Chondrocyte (in vitro differentiated cells): ENCODE results near the gene HMCN2. TPM values are rescaled to one million over a fixed set of nuclear protein-coding genes. Genes with fewer than 3 reads are reported as not detected.

Experiments
- DNase-seq: peaks from one replicate; pipeline ENCODE4 v3.0.0; 2021; ENCODE audit warnings: mixed read lengths, low spot score
- H3K27ac Mint-ChIP-seq: one replicate; pipeline ENCODE4 v1.8.0; 2021; ENCODE audit warnings: mild to moderate bottlenecking, moderate library complexity, mixed read lengths; ENCODE audit not compliant: unreplicated experiment
- H3K27me3 Mint-ChIP-seq: 2 replicates; pipeline ENCODE4 v1.8.0; 2021; ENCODE audit warnings: low read depth, mixed read lengths
- H3K36me3 Mint-ChIP-seq: 2 replicates; pipeline ENCODE4 v1.8.0; 2021; ENCODE audit warnings: low read depth, mixed read lengths
- H3K4me1 Mint-ChIP-seq: 2 replicates; pipeline ENCODE4 v1.8.0; 2021; ENCODE audit warnings: low read depth, mild to moderate bottlenecking, mixed read lengths
- H3K4me3 Mint-ChIP-seq: one replicate; pipeline ENCODE4 v1.8.0; 2021; ENCODE audit warnings: mild to moderate bottlenecking, moderate library complexity, mixed read lengths; ENCODE audit not compliant: unreplicated experiment
- H3K9me3 Mint-ChIP-seq: 2 replicates; pipeline ENCODE4 v1.8.0; 2021; ENCODE audit warnings: low read depth, mixed read lengths
- total RNA-seq: library from RNA; stranded (reverse); gene quantifications from 3 replicates; pipeline ENCODE4 v1.2.1, GENCODE V29; 2021
- TF ChIP-seq, protein P1 (sequence below): fragments of 200-600 bp; sonication (generic); IDR thresholded peaks from 2 replicates; pipeline ENCODE4 v1.5.0; 2021; ENCODE audit warnings: antibody characterized with exemption, mild to moderate bottlenecking, moderate library complexity

Gene HMCN2
- total RNA-seq, 1 donor from 2014 or later, result 0.05 TPM

DNA sequence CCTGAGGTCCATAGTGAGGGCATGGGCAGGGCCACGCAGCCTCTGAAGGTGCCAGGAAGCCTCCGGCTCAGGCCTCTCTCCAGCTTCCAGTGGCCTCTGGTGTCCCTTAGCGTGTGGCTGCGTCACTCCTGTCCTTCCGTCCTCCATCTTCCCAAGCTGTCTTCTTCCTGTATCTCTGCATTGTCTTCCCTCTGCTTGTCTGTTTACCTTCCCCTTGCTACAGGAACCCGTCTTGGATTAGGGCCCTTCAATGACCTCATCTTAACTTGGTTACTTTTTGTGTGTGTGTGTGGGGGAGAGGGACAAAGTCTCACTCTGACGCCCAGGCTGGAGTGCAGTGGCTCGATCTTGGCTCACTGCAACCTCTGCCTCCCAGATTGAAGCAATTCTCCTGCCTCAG is 193.6 kb downstream of the HMCN2 start:
- Mint-ChIP-seq H3K36me3 (peaks cover 12% of the 10 kb centered on the region), H3K9me3 (no peaks in the 10 kb centered on the region), H3K4me3 (no peak overlapping the region), H3K27ac (no peak overlapping the region), H3K27me3 (no peaks in the 10 kb centered on the region), H3K4me1 (peaks cover under 1% of the 10 kb centered on the region)
- TF ChIP-seq, protein P1, sequence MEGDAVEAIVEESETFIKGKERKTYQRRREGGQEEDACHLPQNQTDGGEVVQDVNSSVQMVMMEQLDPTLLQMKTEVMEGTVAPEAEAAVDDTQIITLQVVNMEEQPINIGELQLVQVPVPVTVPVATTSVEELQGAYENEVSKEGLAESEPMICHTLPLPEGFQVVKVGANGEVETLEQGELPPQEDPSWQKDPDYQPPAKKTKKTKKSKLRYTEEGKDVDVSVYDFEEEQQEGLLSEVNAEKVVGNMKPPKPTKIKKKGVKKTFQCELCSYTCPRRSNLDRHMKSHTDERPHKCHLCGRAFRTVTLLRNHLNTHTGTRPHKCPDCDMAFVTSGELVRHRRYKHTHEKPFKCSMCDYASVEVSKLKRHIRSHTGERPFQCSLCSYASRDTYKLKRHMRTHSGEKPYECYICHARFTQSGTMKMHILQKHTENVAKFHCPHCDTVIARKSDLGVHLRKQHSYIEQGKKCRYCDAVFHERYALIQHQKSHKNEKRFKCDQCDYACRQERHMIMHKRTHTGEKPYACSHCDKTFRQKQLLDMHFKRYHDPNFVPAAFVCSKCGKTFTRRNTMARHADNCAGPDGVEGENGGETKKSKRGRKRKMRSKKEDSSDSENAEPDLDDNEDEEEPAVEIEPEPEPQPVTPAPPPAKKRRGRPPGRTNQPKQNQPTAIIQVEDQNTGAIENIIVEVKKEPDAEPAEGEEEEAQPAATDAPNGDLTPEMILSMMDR, result no peak
- no peak for DNase-seq

DNA sequence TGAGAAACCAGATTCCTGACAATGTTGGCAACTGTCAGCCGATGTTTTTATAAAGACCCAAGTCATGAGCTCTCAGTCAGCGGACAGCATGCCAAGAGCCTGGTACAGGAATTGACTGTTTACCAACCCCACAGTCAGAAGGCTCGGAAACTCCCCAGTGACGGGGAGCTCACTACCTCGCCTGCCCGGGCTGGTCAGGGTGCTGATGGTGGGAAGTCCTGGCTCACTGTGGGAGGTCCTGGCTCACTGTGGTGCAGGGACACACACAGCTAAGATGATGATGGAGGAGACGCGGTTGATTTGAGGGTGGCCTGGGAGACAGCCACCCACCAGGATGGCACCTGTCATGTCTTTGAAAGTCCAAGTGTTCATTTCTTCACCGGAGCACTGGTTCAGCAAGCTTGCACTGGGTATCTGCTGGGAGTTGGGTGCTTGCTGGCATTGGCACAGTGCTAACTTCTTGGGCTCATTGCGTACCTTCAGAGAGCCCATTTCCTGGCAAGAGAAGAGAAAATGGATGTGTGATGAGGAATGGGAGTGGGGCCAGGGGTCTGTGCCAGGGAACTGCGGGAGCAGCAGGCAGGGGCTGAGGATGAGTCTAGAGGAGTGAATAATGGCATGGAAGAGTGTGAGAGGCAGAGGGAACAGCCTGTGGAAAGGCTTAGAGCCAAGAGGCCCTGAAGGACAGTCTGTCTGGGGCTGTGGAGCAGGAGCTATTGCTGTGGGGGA is 194.5 kb downstream of the HMCN2 start:
- Mint-ChIP-seq H3K4me3 (no peak overlapping the region), H3K36me3 (peaks cover 14% of the 10 kb centered on the region), H3K4me1 (no peaks in the 10 kb centered on the region), H3K27ac (no peak overlapping the region), H3K9me3 (no peaks in the 10 kb centered on the region), H3K27me3 (no peaks in the 10 kb centered on the region)
- TF ChIP-seq, protein P1, result no peak
- no peak for DNase-seq

DNA sequence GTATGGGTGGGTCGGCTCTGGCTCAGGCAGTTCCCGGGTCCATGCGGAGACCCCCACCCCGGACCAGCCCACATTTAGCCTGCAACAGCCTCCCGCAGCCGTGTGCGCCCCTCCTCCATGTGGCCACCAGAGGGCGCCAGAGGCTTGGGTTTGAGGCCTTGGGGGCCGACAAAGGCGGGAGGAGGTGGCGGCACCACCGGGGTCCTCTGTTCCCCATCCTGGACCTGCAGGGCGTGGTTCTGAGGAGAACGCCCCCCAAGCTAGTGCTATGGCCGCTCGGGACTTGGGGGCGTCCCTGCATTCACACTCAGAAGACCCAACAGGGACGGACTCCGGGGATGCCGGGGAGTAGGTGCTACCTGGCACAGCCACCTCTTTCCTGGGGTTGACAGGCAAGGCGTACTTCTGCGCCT is 195.7 kb downstream of the HMCN2 start:
- Mint-ChIP-seq H3K27me3 (no peaks in the 10 kb centered on the region), H3K9me3 (no peaks in the 10 kb centered on the region), H3K27ac (no peak overlapping the region), H3K4me3 (no peak overlapping the region), H3K4me1 (no peaks in the 10 kb centered on the region), H3K36me3 (peaks cover 14% of the 10 kb centered on the region)
- TF ChIP-seq, protein P1, result peak; percentile 98
- DNase-seq, result no peak

DNA sequence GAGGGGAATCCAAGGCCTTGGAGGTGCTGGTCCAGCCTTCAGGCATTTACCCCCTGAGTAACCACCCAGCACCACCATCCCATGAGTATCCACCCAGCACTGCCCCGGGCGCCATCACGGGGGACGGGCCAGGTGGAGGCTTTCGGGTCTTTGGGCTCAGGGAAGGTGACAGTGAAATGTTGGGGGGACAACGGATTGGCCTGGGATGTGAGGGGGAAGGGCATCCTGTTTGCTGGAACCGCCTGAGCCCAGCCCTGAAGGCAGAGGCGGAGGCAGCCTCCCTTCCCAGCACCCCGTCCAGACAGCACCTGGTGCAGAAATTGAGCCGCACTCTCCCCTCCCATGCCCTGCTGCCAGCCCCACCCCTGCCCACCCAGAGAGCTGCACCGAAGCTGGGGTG is 196.2 kb downstream of the HMCN2 start:
- no peaks in the 10 kb centered on the region for H3K9me3 Mint-ChIP-seq
- H3K27me3 Mint-ChIP-seq, result no peaks in the 10 kb centered on the region
- DNase-seq, result no peak
- no peak overlapping the region for H3K27ac Mint-ChIP-seq
- no peaks in the 10 kb centered on the region for H3K4me1 Mint-ChIP-seq
- H3K36me3 Mint-ChIP-seq, result peaks cover 17% of the 10 kb centered on the region
- TF ChIP-seq, protein P1, result no peak
- H3K4me3 Mint-ChIP-seq, result no peak overlapping the region

DNA sequence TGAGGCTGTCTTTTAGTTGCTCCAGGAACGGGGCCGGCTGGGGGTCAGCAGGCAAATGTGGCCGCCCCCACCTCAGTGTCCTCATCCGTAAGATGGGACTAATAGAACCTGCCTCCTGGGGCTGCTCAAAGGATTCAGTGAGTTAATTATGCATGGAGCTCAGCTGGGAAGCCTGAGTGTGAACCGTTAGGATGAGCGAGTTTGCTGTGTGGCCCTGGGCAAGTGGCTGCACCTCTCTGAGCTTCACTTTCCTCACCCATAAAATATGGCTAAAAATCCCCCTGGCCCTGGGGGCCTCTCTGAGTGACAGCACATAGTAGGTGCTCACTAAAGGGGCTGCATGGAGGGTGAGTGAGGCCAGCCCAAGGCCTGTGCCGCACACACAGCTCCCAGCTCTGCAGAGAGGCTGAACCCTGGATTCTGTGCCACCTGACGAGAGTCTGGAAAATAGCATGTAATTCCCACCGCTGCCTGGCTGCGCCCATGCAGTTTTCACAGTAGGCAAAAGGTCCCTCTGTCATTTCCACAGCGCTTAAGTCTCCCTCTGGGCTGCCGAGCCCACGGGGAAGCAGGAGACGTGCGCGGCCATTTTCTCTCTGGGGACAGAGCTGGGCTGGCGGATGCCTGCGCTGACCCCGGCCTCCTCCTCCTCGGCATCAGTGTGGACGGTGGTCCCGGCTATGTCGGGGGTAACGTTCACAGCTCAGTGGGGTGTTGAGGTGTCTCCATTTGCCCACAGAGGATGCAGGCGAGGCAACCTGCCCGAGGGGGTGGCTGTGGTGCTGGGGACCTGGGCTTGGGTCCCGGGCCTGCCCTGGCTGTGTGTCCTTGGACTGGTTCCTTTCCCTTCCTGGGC is 197.4 kb downstream of the HMCN2 start:
- no peak overlapping the region for H3K4me3 Mint-ChIP-seq
- H3K27me3 Mint-ChIP-seq, result no peaks in the 10 kb centered on the region
- TF ChIP-seq, protein P1, result no peak
- H3K9me3 Mint-ChIP-seq, result no peaks in the 10 kb centered on the region
- H3K36me3 Mint-ChIP-seq, result peaks cover 15% of the 10 kb centered on the region
- DNase-seq, result no peak
- no peak overlapping the region for H3K27ac Mint-ChIP-seq
- H3K4me1 Mint-ChIP-seq, result no peaks in the 10 kb centered on the region
